HG03064 (cell line): ENCODE results near the gene GPX1.
"Not testable (repeated sequence)": the region's sequence is repeated elsewhere in the genome, so short reads cannot be mapped to it uniquely, and the experiment has no call there.

ENCODE experiments used
- ATAC-seq: cut with Tn5 transposase; IDR thresholded peaks from one replicate; pipeline ENCODE4 v1.9.1; 2021; ENCODE audit warnings: low read depth; ENCODE audit not compliant: unreplicated experiment

The GPX1 gene

GRCh38 chr3:49358217-49358883 lies at the start of gene GPX1:
TSS of gene GPX1 (minus strand) at chr3:49358353. CDS start at chr3:49358278, 75 bp downstream.
- peak; percentile 68 for ATAC-seq

GRCh38 chr3:49406571-49407565 lies 48.7 kb upstream of the GPX1 start:
- no peak for ATAC-seq

- ATAC-seq = not testable (repeated sequence)
Observed at GRCh38 chr3:49405570-49405969, 47.4 kb upstream of the GPX1 start.

- no peak for ATAC-seq
Observed at GRCh38 chr3:49403891-49404290, 45.7 kb upstream of the GPX1 start.

- ATAC-seq = no peak
Observed at GRCh38 chr3:49401766-49402165, 43.6 kb upstream of the GPX1 start.

- ATAC-seq = no peak
Observed at GRCh38 chr3:49399461-49399860, 41.3 kb upstream of the GPX1 start.

GRCh38 chr3:49397470-49397869 lies 39.3 kb upstream of the GPX1 start:
- ATAC-seq = no peak

GRCh38 chr3:49391310-49391709 lies 33.2 kb upstream of the GPX1 start:
- ATAC-seq = not testable (repeated sequence)

- no peak for ATAC-seq
Observed at GRCh38 chr3:49389297-49389696, 31.1 kb upstream of the GPX1 start.

- ATAC-seq = no peak
Observed at GRCh38 chr3:49388289-49388820, 30.2 kb upstream of the GPX1 start.

- ATAC-seq = no peak
Observed at GRCh38 chr3:49387721-49388120, 29.6 kb upstream of the GPX1 start.

- no peak for ATAC-seq
Observed at GRCh38 chr3:49386056-49386756, 28.1 kb upstream of the GPX1 start.

GRCh38 chr3:49385617-49386016 lies 27.5 kb upstream of the GPX1 start:
- no peak for ATAC-seq

- ATAC-seq = no peak
Observed at GRCh38 chr3:49383387-49383786, 25.2 kb upstream of the GPX1 start.

GRCh38 chr3:49378249-49378895 lies 20.2 kb upstream of the GPX1 start:
- no peak for ATAC-seq

GRCh38 chr3:49377483-49377882 lies 19.3 kb upstream of the GPX1 start:
- ATAC-seq = no peak

GRCh38 chr3:49371946-49372345 lies 13.8 kb upstream of the GPX1 start:
- ATAC-seq = no peak

- no peak for ATAC-seq
Observed at GRCh38 chr3:49370585-49371290, 12.6 kb upstream of the GPX1 start.

- no peak for ATAC-seq
Observed at GRCh38 chr3:49362561-49362960, 4.4 kb upstream of the GPX1 start.

- ATAC-seq = no peak
Observed at GRCh38 chr3:49359623-49360022, 1.5 kb upstream of the GPX1 start.
